WI38 (cell line): ENCODE measurements around the gene DNAH1.
"Not testable (repeated sequence)": the region's sequence is repeated elsewhere in the genome, so short reads cannot be mapped to it uniquely, and the experiment has no call there.

Experiments used
- H3K4me3 ChIP-seq: 2 replicates; pipeline ENCODE4 v1.5.1; 2011; ENCODE audit warnings: low read depth, mild to moderate bottlenecking, control low read depth, low read length
- TF ChIP-seq, protein P1 (sequence below): IDR thresholded peaks from 2 replicates; pipeline ENCODE4 v1.5.1; 2012; ENCODE audit warnings: low read depth, mild to moderate bottlenecking, control low read depth, low read length

The DNAH1 gene

DNA sequence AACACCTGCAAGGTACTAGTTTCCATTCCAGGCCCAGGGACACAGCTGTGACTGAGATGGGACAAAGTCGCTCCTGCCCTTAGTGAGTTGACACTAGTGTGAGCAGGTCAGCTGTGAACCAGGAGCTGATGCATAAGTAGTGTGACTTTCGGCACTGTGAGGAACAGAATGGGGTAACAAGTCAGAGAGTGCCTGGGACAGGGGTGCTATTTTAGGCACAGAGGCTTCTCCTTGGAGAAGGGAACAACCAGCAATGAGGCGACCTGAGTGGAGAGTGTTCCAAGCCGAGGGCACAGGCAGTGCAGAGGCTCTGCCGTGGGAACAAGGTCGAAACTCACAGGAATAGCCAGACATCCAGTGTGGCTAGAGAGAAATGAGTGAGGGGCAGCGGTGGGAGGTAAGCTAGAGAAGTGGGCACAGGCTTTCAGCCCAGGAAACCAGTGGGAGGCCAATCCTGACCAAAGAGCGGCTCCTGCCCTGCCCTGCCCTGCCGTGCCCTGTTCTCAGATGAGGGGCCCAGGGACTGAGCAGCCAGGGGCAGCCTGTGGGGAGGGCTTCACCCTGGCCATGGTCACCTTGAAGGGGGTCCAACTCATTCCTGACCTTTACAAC is 14.2 kb downstream of the DNAH1 start:
- H3K4me3 ChIP-seq, result no peak overlapping the region
- TF ChIP-seq, protein P1, sequence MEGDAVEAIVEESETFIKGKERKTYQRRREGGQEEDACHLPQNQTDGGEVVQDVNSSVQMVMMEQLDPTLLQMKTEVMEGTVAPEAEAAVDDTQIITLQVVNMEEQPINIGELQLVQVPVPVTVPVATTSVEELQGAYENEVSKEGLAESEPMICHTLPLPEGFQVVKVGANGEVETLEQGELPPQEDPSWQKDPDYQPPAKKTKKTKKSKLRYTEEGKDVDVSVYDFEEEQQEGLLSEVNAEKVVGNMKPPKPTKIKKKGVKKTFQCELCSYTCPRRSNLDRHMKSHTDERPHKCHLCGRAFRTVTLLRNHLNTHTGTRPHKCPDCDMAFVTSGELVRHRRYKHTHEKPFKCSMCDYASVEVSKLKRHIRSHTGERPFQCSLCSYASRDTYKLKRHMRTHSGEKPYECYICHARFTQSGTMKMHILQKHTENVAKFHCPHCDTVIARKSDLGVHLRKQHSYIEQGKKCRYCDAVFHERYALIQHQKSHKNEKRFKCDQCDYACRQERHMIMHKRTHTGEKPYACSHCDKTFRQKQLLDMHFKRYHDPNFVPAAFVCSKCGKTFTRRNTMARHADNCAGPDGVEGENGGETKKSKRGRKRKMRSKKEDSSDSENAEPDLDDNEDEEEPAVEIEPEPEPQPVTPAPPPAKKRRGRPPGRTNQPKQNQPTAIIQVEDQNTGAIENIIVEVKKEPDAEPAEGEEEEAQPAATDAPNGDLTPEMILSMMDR, result no peak

DNA sequence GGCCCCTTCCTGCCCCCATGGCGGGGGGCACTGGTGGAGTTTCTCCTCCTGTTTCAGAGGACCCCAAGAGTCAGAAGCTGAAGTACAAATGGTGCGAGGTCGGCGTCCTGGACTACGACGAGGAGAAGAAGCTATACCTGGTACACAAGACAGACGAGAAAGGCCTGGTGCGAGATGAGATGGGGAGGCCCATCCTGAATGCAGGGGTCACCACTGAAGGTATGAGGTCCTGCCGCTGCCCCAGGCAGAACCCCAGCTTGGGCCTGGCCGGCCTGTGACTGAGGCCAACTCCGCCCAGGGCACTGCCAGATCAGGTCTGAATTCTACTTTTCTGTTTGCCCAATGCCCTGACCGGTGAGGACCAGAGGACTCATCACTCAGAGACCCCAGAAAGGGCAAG is 15.0 kb downstream of the DNAH1 start:
- no peak overlapping the region for H3K4me3 ChIP-seq
- TF ChIP-seq, protein P1, result no peak

DNA sequence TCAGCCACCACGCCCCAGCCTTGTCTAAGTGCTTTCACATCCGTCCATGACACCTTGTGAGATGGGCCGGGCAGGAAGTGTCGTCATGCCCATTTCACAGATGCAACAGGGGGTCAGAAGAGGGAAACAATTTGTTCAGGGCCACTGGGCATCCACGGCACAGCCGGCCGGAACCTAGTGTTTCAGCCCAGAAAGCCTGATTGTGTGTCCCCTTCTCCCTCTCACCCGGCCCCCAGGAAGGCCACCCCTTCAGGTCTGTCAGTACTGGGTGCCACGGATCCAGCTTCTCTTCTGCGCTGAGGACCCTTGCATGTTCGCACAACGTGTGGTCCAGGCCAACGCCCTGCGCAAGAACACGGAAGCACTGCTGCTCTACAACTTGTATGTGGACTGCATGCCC is 15.8 kb downstream of the DNAH1 start:
- TF ChIP-seq, protein P1, result no peak
- no peak overlapping the region for H3K4me3 ChIP-seq

DNA sequence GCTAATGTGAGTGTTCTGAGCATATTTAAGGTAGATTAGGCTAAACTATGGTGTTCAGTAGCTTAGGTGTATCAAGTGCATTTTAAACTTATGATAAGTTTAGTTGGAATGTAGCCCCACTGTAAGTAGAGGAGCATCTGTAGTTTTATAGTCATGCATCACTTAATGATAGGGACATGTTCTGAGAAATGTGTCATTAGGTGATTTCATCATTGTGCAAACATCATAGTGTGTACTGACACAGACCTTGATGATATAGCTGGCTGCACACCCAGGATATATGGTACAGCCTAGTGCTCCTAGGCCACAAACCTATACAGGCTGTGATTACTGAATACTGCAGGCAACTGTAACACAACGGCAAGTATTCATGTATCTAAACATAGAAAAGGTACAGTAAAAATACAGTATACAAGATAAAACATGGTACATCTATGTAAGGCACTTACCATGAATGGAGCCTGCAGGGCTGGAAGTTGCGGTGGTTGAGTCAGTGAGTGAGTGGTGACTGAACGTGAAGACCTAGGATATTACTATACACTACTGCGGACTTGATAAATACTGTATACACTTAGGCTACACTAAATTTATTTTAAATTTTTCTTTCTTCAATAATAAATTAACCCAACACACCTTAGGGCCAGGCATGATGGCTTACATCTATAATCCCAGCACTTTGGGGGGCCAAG is 17.9 kb downstream of the DNAH1 start:
- TF ChIP-seq, protein P1, result no peak

DNA sequence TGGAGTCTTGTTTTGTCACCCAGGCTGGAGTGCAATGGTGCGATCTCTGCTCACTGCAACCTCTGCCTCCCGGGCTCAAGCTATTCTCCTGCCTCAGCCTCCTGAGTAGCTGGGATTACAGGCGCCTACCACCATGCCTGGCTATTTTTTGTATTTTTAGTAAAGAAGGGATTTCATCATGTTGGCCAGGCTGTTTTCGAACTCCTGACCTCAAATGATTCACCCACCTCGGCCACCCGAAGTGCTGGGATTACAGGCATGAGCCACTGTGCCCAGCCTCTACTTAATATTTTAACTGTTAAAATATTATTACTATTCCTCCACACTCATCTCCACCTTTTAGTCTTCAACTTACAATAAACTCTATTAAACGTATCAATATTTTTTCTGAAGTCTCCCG is 22.0 kb downstream of the DNAH1 start:
- not testable (repeated sequence) for H3K4me3 ChIP-seq

More for the DNA sequence above, 17.9 kb downstream of the DNAH1 start:
- no peak overlapping the region for H3K4me3 ChIP-seq

DNA sequence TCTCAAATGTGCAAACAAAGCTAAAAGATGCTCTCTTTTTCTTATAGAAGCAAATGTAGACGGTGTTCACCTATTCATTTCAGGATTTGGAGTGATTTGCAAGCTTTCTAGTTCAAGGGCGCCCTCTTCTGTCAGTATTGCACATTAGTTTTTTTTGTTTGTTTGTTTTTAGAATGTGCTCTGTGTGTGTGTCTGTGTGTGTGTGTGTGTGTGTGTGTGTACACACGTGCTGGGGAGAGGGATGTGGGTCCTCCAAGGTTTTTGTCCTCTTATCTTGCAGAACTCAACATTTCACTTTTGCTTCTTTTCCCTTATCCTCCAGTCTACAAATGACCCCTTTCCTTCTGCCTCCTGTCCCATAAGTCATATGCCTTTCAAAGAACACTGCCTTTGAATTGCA is 23.5 kb downstream of the DNAH1 start:
- TF ChIP-seq, protein P1, result peak; percentile 30; the same call in 1 of the 2 replicates
- no peak overlapping the region for H3K4me3 ChIP-seq

DNA sequence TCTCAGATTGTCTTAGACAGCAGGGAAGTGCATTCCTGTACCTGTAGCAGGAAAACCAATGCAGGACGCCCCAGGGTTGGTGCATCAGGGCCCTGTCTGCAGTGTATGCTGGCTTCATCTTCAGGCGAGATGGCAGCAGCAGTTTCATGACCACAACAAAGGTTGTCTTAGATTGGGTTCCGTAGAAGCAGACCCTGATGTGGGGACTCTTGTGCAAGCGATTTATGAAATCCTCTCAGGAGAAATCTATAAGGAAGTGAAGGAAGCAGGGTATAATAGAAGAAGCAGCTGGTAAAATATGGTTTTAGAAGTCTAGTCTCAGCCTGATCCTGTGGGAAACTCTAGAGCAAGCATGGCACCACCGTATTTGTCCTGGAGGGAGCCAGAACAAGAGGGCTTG is 25.0 kb downstream of the DNAH1 start:
- TF ChIP-seq, protein P1, result no peak
- H3K4me3 ChIP-seq, result no peak overlapping the region
